BLaER1 treated with 17β-estradiol and CSF1 and Interleukin-3, amounts not matched to agents 10 nM and 100 nM (cell line): Measurements from ENCODE around the gene FRMD4A.
A peak's percentile ranks its signal among the peaks of the same experiment; 100 is the strongest.
"Not testable (repeated sequence)": the region's sequence is repeated elsewhere in the genome, so short reads cannot be mapped to it uniquely, and the experiment has no call there.

Experiments
- H3K27ac ChIP-seq, 11 experiments: shearing (Covaris generic); formaldehyde crosslinking; 2 replicates each; pipeline ENCODE4 v1.8.1; 2022
- H3K27me3 ChIP-seq, 11 experiments: shearing (Covaris generic); formaldehyde crosslinking; 2 replicates each; pipeline ENCODE4 v1.8.1; 2022
- H3K36me3 ChIP-seq, 11 experiments: shearing (Covaris generic); formaldehyde crosslinking; 2 replicates each; pipeline ENCODE4 v1.8.1; 2022
- H3K4me1 ChIP-seq, 10 experiments: shearing (Covaris generic); formaldehyde crosslinking; 2 replicates each; pipeline ENCODE4 v1.8.1; 2022
- H3K4me2 ChIP-seq, 11 experiments: shearing (Covaris generic); formaldehyde crosslinking; 2 replicates each; pipeline ENCODE4 v1.8.1; 2022
- H3K4me3 ChIP-seq, 10 experiments: shearing (Covaris generic); formaldehyde crosslinking; 2 replicates each; pipeline ENCODE4 v1.8.1; 2022
- H3K9ac ChIP-seq, 11 experiments: shearing (Covaris generic); formaldehyde crosslinking; 2 replicates each; pipeline ENCODE4 v1.8.1; 2022
- H3K9me3 ChIP-seq, 11 experiments: shearing (Covaris generic); formaldehyde crosslinking; replicated peaks in 1 of 11; 2 replicates each; pipeline ENCODE4 v1.8.1; 2022
- H4K20me1 ChIP-seq, 11 experiments: shearing (Covaris generic); formaldehyde crosslinking; 2 replicates each; pipeline ENCODE4 v1.8.1; 2022
- Cebpa-rat ChIP-seq, 11 experiments: shearing (Covaris generic); IDR thresholded peaks; 2 replicates each; pipeline ENCODE4 v1.8.1; 2022

FRMD4A gene

DNA sequence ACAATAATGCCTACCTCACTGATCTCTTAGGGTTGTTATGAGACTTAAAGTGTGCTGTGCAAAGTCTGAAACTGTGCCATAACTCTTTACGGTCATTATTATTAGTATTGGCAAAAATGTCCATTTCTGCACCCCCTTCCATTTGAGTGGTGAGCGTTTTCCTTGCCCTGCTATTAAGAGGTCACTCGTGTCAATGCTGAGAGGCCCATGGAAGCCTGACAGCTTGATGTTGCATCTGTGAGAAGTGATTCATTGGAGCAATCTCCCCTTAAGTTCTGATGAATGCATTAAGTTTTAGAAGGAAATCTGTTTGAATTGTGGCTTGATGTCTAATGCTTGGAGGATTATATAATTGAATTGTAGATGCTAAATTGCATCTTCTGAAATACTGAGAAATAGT is 253.3 kb downstream of the FRMD4A start:
- no peaks in the 10 kb centered on the region for H3K27me3 ChIP-seq
- no peaks in the 10 kb centered on the region for H3K4me1 ChIP-seq
- no peak overlapping the region for H3K27ac ChIP-seq
- no peaks in the 10 kb centered on the region for H4K20me1 ChIP-seq
- no peak overlapping the region for H3K4me3 ChIP-seq
- no peak overlapping the region for H3K9ac ChIP-seq
- peaks cover 0 to 20% (median 8%) of the 10 kb centered on the region in 11 experiments; a peak in 16 of 22 replicates for H3K9me3 ChIP-seq
- TF ChIP-seq Cebpa-rat (IDR thresholded peaks at IDR 0.05), result no peak
- H3K4me2 ChIP-seq, result no peak overlapping the region
- no peaks in the 10 kb centered on the region for H3K36me3 ChIP-seq

DNA sequence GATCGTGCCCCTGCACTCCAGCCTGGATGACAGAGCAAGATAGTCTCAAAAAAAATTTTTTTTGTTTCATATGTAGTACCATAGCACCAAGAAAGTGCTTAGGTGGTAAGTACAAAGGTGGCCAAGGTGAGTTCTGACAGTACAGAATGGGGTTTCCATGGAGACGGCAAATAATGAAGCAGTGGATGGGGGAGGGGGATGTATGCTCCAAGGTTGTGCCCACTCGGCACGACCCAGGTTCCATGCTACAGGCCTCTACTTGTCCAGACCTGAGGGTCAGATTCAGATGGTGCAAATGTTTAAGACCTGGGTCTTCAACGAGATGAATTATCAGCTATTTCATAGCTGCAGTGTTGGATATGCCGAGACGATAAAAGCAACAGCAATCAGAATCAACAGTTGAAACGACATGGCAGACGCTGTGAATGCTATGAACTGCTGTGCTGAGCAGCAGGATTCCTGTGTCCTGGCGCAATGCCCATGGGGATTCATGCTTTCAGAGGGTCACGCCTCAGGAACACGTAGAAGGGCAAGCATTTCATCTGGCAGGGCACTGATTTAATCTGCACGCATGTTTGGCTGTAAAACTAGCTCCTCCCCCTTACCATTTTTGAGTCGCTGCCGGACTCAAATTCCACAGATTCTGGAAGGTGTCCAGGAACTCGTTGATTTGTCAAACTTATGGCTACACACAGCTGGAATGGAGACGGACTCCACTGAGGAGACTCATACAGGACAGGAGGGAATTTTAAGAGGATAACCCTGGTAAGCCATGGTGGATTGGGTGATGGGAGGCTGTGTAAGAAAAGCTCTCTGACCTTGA is 256.5 kb downstream of the FRMD4A start:
- Histone ChIP-seq H4K20me1 (no peaks in the 10 kb centered on the region), H3K9me3 (peaks cover 0 to 22% (median 12%) of the 10 kb centered on the region in 11 experiments; a peak in 18 of 22 replicates), H3K9ac (no peak overlapping the region), H3K4me2 (no peak overlapping the region), H3K36me3 (no peaks in the 10 kb centered on the region), H3K4me1 (no peaks in the 10 kb centered on the region), H3K27ac (no peak overlapping the region), H3K27me3 (no peaks in the 10 kb centered on the region), H3K4me3 (no peak overlapping the region)
- no peak for TF ChIP-seq Cebpa-rat (IDR thresholded peaks at IDR 0.05)

GRCh38 chr10:14072541-14072940 is 258.2 kb downstream of the FRMD4A start:
- TF ChIP-seq Cebpa-rat (IDR thresholded peaks at IDR 0.05), result no peak
- H3K27me3 ChIP-seq, result no peaks in the 10 kb centered on the region
- H3K4me1 ChIP-seq, result no peaks in the 10 kb centered on the region
- H3K27ac ChIP-seq, result no peak overlapping the region
- peaks cover 0 to 12% (median 5%) of the 10 kb centered on the region in 11 experiments; a peak in 14 of 22 replicates for H3K9me3 ChIP-seq
- H3K9ac ChIP-seq, result no peak overlapping the region
- H3K36me3 ChIP-seq, result no peaks in the 10 kb centered on the region
- H3K4me2 ChIP-seq, result no peak overlapping the region
- H3K4me3 ChIP-seq, result no peak overlapping the region
- no peaks in the 10 kb centered on the region for H4K20me1 ChIP-seq

- Histone ChIP-seq H3K4me2 (no peak overlapping the region), H3K4me3 (no peak overlapping the region), H3K9ac (no peak overlapping the region), H3K9me3 (peaks cover 0 to 18% (median 9%) of the 10 kb centered on the region in 11 experiments; a peak in 14 of 22 replicates), H3K4me1 (no peaks in the 10 kb centered on the region), H3K27ac (no peak overlapping the region), H3K36me3 (no peaks in the 10 kb centered on the region), H4K20me1 (no peaks in the 10 kb centered on the region), H3K27me3 (no peaks in the 10 kb centered on the region)
- no peak for TF ChIP-seq Cebpa-rat (IDR thresholded peaks at IDR 0.05)
Observed at GRCh38 chr10:14071956-14072355, 258.8 kb downstream of the FRMD4A start.

- H4K20me1 ChIP-seq, result no peaks in the 10 kb centered on the region
- no peaks in the 10 kb centered on the region for H3K4me1 ChIP-seq
- TF ChIP-seq Cebpa-rat (IDR thresholded peaks at IDR 0.05), result no peak
- no peak overlapping the region for H3K27ac ChIP-seq
- H3K27me3 ChIP-seq, result no peaks in the 10 kb centered on the region
- no peak overlapping the region for H3K4me3 ChIP-seq
- no peak overlapping the region for H3K4me2 ChIP-seq
- peaks cover 0 to 20% (median 10%) of the 10 kb centered on the region in 11 experiments; a peak in 14 of 22 replicates for H3K9me3 ChIP-seq
- H3K9ac ChIP-seq, result no peak overlapping the region
- H3K36me3 ChIP-seq, result no peaks in the 10 kb centered on the region
Observed at GRCh38 chr10:14068601-14069250, 262.0 kb downstream of the FRMD4A start.

GRCh38 chr10:14067638-14068037 is 263.1 kb downstream of the FRMD4A start:
- H3K4me2 ChIP-seq, H3K4me1 ChIP-seq, H3K36me3 ChIP-seq, H3K4me3 ChIP-seq, H3K9ac ChIP-seq, H4K20me1 ChIP-seq, H3K27me3 ChIP-seq, H3K27ac ChIP-seq: not testable (repeated sequence)
- H3K9me3 ChIP-seq, result peaks cover 0 to 20% (median 10%) of the 10 kb centered on the region in 11 experiments; a peak in 14 of 22 replicates

DNA sequence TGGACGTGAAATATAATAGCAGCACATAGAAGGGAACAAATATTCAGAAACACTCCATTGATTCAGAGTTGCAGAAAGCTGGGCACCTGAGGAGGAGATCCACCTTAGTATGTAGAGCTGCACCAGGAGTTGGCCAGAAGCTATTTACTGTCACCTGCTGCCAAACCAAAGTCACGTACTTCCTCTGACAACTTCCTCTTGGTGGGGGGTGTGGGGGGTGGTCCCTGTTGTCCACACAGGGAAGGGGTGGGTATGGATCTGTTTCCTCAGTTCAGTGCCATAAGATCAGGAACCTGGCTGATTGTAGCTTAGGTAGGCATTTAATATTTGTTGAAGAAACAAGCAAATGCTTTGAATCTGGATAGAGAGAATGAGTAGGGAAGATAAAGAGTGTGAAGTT is 264.6 kb downstream of the FRMD4A start:
- no peaks in the 10 kb centered on the region for H3K27me3 ChIP-seq
- no peak overlapping the region for H3K4me3 ChIP-seq
- no peaks in the 10 kb centered on the region for H4K20me1 ChIP-seq
- no peak overlapping the region for H3K9ac ChIP-seq
- H3K4me2 ChIP-seq, result 0 out of 22 replicates have a peak overlapping the region, but pooled peaks of 1 of the 11 experiments have one; percentile 9
- no peak for TF ChIP-seq Cebpa-rat (IDR thresholded peaks at IDR 0.05)
- H3K4me1 ChIP-seq, result no peaks in the 10 kb centered on the region
- no peaks in the 10 kb centered on the region for H3K36me3 ChIP-seq
- peaks cover 0 to 18% (median 10%) of the 10 kb centered on the region in 11 experiments; a peak in 14 of 22 replicates for H3K9me3 ChIP-seq
- no peak overlapping the region for H3K27ac ChIP-seq

GRCh38 chr10:14063531-14064285 is 267.0 kb downstream of the FRMD4A start:
- Histone ChIP-seq H3K9ac (no peak overlapping the region), H3K4me3 (no peak overlapping the region), H3K4me2 (no peak overlapping the region), H3K9me3 (peaks cover 0 to 14% (median 7%) of the 10 kb centered on the region in 11 experiments; a peak in 12 of 22 replicates), H3K36me3 (no peaks in the 10 kb centered on the region), H3K27me3 (no peaks in the 10 kb centered on the region), H3K4me1 (no peaks in the 10 kb centered on the region), H4K20me1 (no peaks in the 10 kb centered on the region), H3K27ac (no peak overlapping the region)
- TF ChIP-seq Cebpa-rat (IDR thresholded peaks at IDR 0.05), result no peak
